ENCODE data around the gene ODF2L. TPM values are rescaled to one million over a fixed set of nuclear protein-coding genes. Genes with fewer than 3 reads are reported as not detected.
"Not testable (repeated sequence)": the region's sequence is repeated elsewhere in the genome, so short reads cannot be mapped to it uniquely, and the experiment has no call there.

The ODF2L gene
- total RNA-seq, 3 donors from 2014 or later = 39.8 to 122 (median 72.8) TPM

- TF ChIP-seq CTCF (IDR thresholded peaks at IDR 0.05) = no peak
- TF ChIP-seq POLR2A (IDR thresholded peaks at IDR 0.05) = no peak
- TF ChIP-seq POLR2AphosphoS5 (IDR thresholded peaks at IDR 0.05) = no peak
- Histone ChIP-seq H3K27me3 (no peaks in the 10 kb centered on the region), H3K4me1 (no peaks in the 10 kb centered on the region), H3K36me3 (no peaks in the 10 kb centered on the region), H3K27ac (no peak overlapping the region), H3K9me3 (no peaks in the 10 kb centered on the region), H3K4me3 (no peak overlapping the region)
- no peak for DNase-seq (ENCODE audit: low spot score in 2 of 2)
- intact Hi-C loops (cut with DNase I; ENCODE audit: low total_unique reads) = no loop called here
These were observed 33.3 kb downstream of the ODF2L start for GRCh38 chr1:86362807-86363206.

- intact Hi-C loops (cut with DNase I; ENCODE audit: low total_unique reads) = no loop called here
- Histone ChIP-seq H3K4me1 (no peaks in the 10 kb centered on the region), H3K4me3 (no peak overlapping the region), H3K27ac (no peak overlapping the region), H3K36me3 (no peaks in the 10 kb centered on the region), H3K9me3 (no peaks in the 10 kb centered on the region), H3K27me3 (no peaks in the 10 kb centered on the region)
- no peak for TF ChIP-seq CTCF (IDR thresholded peaks at IDR 0.05)
- no peak for TF ChIP-seq POLR2AphosphoS5 (IDR thresholded peaks at IDR 0.05)
- TF ChIP-seq POLR2A (IDR thresholded peaks at IDR 0.05) = no peak
- DNase-seq (ENCODE audit: low spot score in 2 of 2) = no peak
These were observed 38.3 kb downstream of the ODF2L start for GRCh38 chr1:86357796-86358195.

- peaks cover 3% of the 10 kb centered on the region for H3K36me3 ChIP-seq
- DNase-seq (ENCODE audit: low spot score in 2 of 2) = no peak
- intact Hi-C loops (cut with DNase I; ENCODE audit: low total_unique reads) = no loop called here
- no peaks in the 10 kb centered on the region for H3K27me3 ChIP-seq
- no peaks in the 10 kb centered on the region for H3K4me1 ChIP-seq
- H3K27ac ChIP-seq = no peak overlapping the region
- H3K4me3 ChIP-seq = no peak overlapping the region
- TF ChIP-seq POLR2AphosphoS5 (IDR thresholded peaks at IDR 0.05) = no peak
- no peaks in the 10 kb centered on the region for H3K9me3 ChIP-seq
These were observed 39.9 kb downstream of the ODF2L start for GRCh38 chr1:86356247-86356646.

GRCh38 chr1:86352086-86352485 lies 44.0 kb downstream of the ODF2L start:
- DNase-seq (ENCODE audit: low spot score in 2 of 2) = no peak
- H3K4me3 ChIP-seq = no peak overlapping the region
- peaks cover 3% of the 10 kb centered on the region for H3K36me3 ChIP-seq
- no peaks in the 10 kb centered on the region for H3K27me3 ChIP-seq
- H3K4me1 ChIP-seq = no peaks in the 10 kb centered on the region
- no peak overlapping the region for H3K27ac ChIP-seq
- intact Hi-C loops (cut with DNase I; ENCODE audit: low total_unique reads) = no loop called here
- H3K9me3 ChIP-seq = no peaks in the 10 kb centered on the region
- no peak for TF ChIP-seq POLR2AphosphoS5 (IDR thresholded peaks at IDR 0.05)
- no peak for TF ChIP-seq POLR2A (IDR thresholded peaks at IDR 0.05)
- TF ChIP-seq CTCF (IDR thresholded peaks at IDR 0.05) = no peak

- H3K27ac ChIP-seq; H3K9me3 ChIP-seq; H3K36me3 ChIP-seq; H3K4me3 ChIP-seq; H3K4me1 ChIP-seq; intact Hi-C loops (cut with DNase I; ENCODE audit: low total_unique reads); H3K27me3 ChIP-seq; DNase-seq (ENCODE audit: low spot score in 2 of 2): not testable (repeated sequence)
These were observed 45.9 kb downstream of the ODF2L start for GRCh38 chr1:86350230-86350629.

GRCh38 chr1:86346388-86346787 lies 49.7 kb downstream of the ODF2L start:
- Histone ChIP-seq H3K27me3 (no peaks in the 10 kb centered on the region), H3K4me3 (no peak overlapping the region), H3K9me3 (peaks cover 0 to 6% of the 10 kb centered on the region in 2 donors), H3K36me3 (no peaks in the 10 kb centered on the region), H3K4me1 (no peaks in the 10 kb centered on the region), H3K27ac (no peak overlapping the region)
- intact Hi-C loops (cut with DNase I; ENCODE audit: low total_unique reads) = no loop called here
- TF ChIP-seq POLR2AphosphoS5 (IDR thresholded peaks at IDR 0.05) (no peak), CTCF (IDR thresholded peaks at IDR 0.05) (no peak), POLR2A (IDR thresholded peaks at IDR 0.05) (no peak)
- no peak for DNase-seq (ENCODE audit: low spot score in 2 of 2)
